ENCODE measurements around the gene GLB1L3. TPM values are rescaled to one million over a fixed set of nuclear protein-coding genes. Genes with fewer than 3 reads are reported as not detected.
"Not testable (repeated sequence)": the region's sequence is repeated elsewhere in the genome, so short reads cannot be mapped to it uniquely, and the experiment has no call there.

GLB1L3 gene
- total and polyA plus RNA-seq, 2 donors: 0.71 to 1.8 TPM

GRCh38 chr11:134313379-134313778 lies 37.2 kb downstream of the GLB1L3 start:
- Histone ChIP-seq H3K4me3 (ENCODE audit: low read length in 2 of 2) (no peak overlapping the region), H3K9me3 (ENCODE audit: control insufficient read depth in 2 of 2, insufficient read depth in 1 of 2, low read length in 1 of 2) (no peaks in the 10 kb centered on the region), H3K36me3 (ENCODE audit: control insufficient read depth in 2 of 2, insufficient read depth in 2 of 2, low read length in 1 of 2) (no peaks in the 10 kb centered on the region), H3K27me3 (ENCODE audit: control insufficient read depth in 2 of 2, insufficient read depth in 1 of 2, low read length in 1 of 2) (peaks cover 0 to 6% of the 10 kb centered on the region in 2 donors), H3K27ac (ENCODE audit: low read depth in 1 of 2, low read length in 1 of 2) (no peak overlapping the region), H3K4me1 (ENCODE audit: control insufficient read depth in 2 of 2, insufficient read depth in 2 of 2, low read length in 2 of 2) (no peaks in the 10 kb centered on the region)
- 93% methylated on average over 10 of the region's 10 CpGs for WGBS
- no peak for DNase-seq (ENCODE audit: low read depth in 6 of 9, low spot score in 9 of 9)

- Histone ChIP-seq H3K9me3 (ENCODE audit: control insufficient read depth in 2 of 2, insufficient read depth in 1 of 2, low read length in 1 of 2) (no peaks in the 10 kb centered on the region), H3K4me1 (ENCODE audit: control insufficient read depth in 2 of 2, insufficient read depth in 2 of 2, low read length in 2 of 2) (no peaks in the 10 kb centered on the region), H3K27ac (ENCODE audit: low read depth in 1 of 2, low read length in 1 of 2) (no peak overlapping the region), H3K4me3 (ENCODE audit: low read length in 2 of 2) (no peak overlapping the region), H3K27me3 (ENCODE audit: control insufficient read depth in 2 of 2, insufficient read depth in 1 of 2, low read length in 1 of 2) (peaks cover 0 to 6% of the 10 kb centered on the region in 2 donors), H3K36me3 (ENCODE audit: control insufficient read depth in 2 of 2, insufficient read depth in 2 of 2, low read length in 1 of 2) (no peaks in the 10 kb centered on the region)
- WGBS: 95% methylated on average over 9 of the region's 9 CpGs
- no peak for DNase-seq (ENCODE audit: low read depth in 6 of 9, low spot score in 9 of 9)
Observed at GRCh38 chr11:134313821-134314607, 37.8 kb downstream of the GLB1L3 start.

GRCh38 chr11:134317103-134317502 lies 40.9 kb downstream of the GLB1L3 start:
- 92% methylated on average over 3 of the region's 3 CpGs for WGBS
- peaks cover 0 to 6% of the 10 kb centered on the region in 2 donors for H3K27me3 ChIP-seq (ENCODE audit: control insufficient read depth in 2 of 2, insufficient read depth in 1 of 2, low read length in 1 of 2)
- H3K4me1 ChIP-seq (ENCODE audit: control insufficient read depth in 2 of 2, insufficient read depth in 2 of 2, low read length in 2 of 2): no peaks in the 10 kb centered on the region
- H3K4me3 ChIP-seq (ENCODE audit: low read length in 2 of 2): no peak overlapping the region
- H3K9me3 ChIP-seq (ENCODE audit: control insufficient read depth in 2 of 2, insufficient read depth in 1 of 2, low read length in 1 of 2): no peaks in the 10 kb centered on the region
- no peaks in the 10 kb centered on the region for H3K36me3 ChIP-seq (ENCODE audit: control insufficient read depth in 2 of 2, insufficient read depth in 2 of 2, low read length in 1 of 2)
- H3K27ac ChIP-seq (ENCODE audit: low read depth in 1 of 2, low read length in 1 of 2): no peak overlapping the region
- DNase-seq (ENCODE audit: low read depth in 6 of 9, low spot score in 9 of 9): no peak

- WGBS: 97% methylated on average over 2 of the region's 2 CpGs
- H3K9me3 ChIP-seq (ENCODE audit: control insufficient read depth in 2 of 2, insufficient read depth in 1 of 2, low read length in 1 of 2); DNase-seq (ENCODE audit: low read depth in 6 of 9, low spot score in 9 of 9); H3K4me1 ChIP-seq (ENCODE audit: control insufficient read depth in 2 of 2, insufficient read depth in 2 of 2, low read length in 2 of 2); H3K27ac ChIP-seq (ENCODE audit: low read depth in 1 of 2, low read length in 1 of 2); H3K36me3 ChIP-seq (ENCODE audit: control insufficient read depth in 2 of 2, insufficient read depth in 2 of 2, low read length in 1 of 2); H3K4me3 ChIP-seq (ENCODE audit: low read length in 2 of 2); H3K27me3 ChIP-seq (ENCODE audit: control insufficient read depth in 2 of 2, insufficient read depth in 1 of 2, low read length in 1 of 2): not testable (repeated sequence)
Observed at GRCh38 chr11:134321373-134321772, 45.2 kb downstream of the GLB1L3 start.

- H3K4me3 ChIP-seq (ENCODE audit: low read length in 2 of 2): no peak overlapping the region
- WGBS: 93% methylated on average over 4 of the region's 4 CpGs
- no peak overlapping the region for H3K27ac ChIP-seq (ENCODE audit: low read depth in 1 of 2, low read length in 1 of 2)
- H3K36me3 ChIP-seq (ENCODE audit: control insufficient read depth in 2 of 2, insufficient read depth in 2 of 2, low read length in 1 of 2): no peaks in the 10 kb centered on the region
- H3K9me3 ChIP-seq (ENCODE audit: control insufficient read depth in 2 of 2, insufficient read depth in 1 of 2, low read length in 1 of 2): no peaks in the 10 kb centered on the region
- DNase-seq (ENCODE audit: low read depth in 6 of 9, low spot score in 9 of 9): no peak
- no peaks in the 10 kb centered on the region for H3K4me1 ChIP-seq (ENCODE audit: control insufficient read depth in 2 of 2, insufficient read depth in 2 of 2, low read length in 2 of 2)
- H3K27me3 ChIP-seq (ENCODE audit: control insufficient read depth in 2 of 2, insufficient read depth in 1 of 2, low read length in 1 of 2): peaks cover 0 to 4% of the 10 kb centered on the region in 2 donors
Observed at GRCh38 chr11:134322553-134322952, 46.4 kb downstream of the GLB1L3 start.

GRCh38 chr11:134328433-134328832 lies 52.3 kb downstream of the GLB1L3 start:
- Histone ChIP-seq H3K4me3 (ENCODE audit: low read length in 2 of 2) (no peak overlapping the region), H3K9me3 (ENCODE audit: control insufficient read depth in 2 of 2, insufficient read depth in 1 of 2, low read length in 1 of 2) (no peaks in the 10 kb centered on the region), H3K27me3 (ENCODE audit: control insufficient read depth in 2 of 2, insufficient read depth in 1 of 2, low read length in 1 of 2) (peaks cover 24 to 44% of the 10 kb centered on the region in 2 donors), H3K27ac (ENCODE audit: low read depth in 1 of 2, low read length in 1 of 2) (no peak overlapping the region), H3K4me1 (ENCODE audit: control insufficient read depth in 2 of 2, insufficient read depth in 2 of 2, low read length in 2 of 2) (peaks cover 0 to 11% of the 10 kb centered on the region in 2 donors), H3K36me3 (ENCODE audit: control insufficient read depth in 2 of 2, insufficient read depth in 2 of 2, low read length in 1 of 2) (no peaks in the 10 kb centered on the region)
- 94% methylated on average over 1 of the region's 1 CpG for WGBS
- DNase-seq (ENCODE audit: low read depth in 6 of 9, low spot score in 9 of 9): no peak

- H3K4me1 ChIP-seq (ENCODE audit: control insufficient read depth in 2 of 2, insufficient read depth in 2 of 2, low read length in 2 of 2): peaks cover 0 to 11% of the 10 kb centered on the region in 2 donors
- H3K27ac ChIP-seq (ENCODE audit: low read depth in 1 of 2, low read length in 1 of 2): no peak overlapping the region
- peaks cover 24 to 53% of the 10 kb centered on the region in 2 donors for H3K27me3 ChIP-seq (ENCODE audit: control insufficient read depth in 2 of 2, insufficient read depth in 1 of 2, low read length in 1 of 2)
- peak overlapping the region in 1 of 2 donors; percentile 39 for H3K4me3 ChIP-seq (ENCODE audit: low read length in 2 of 2)
- no peaks in the 10 kb centered on the region for H3K9me3 ChIP-seq (ENCODE audit: control insufficient read depth in 2 of 2, insufficient read depth in 1 of 2, low read length in 1 of 2)
- DNase-seq (ENCODE audit: low read depth in 6 of 9, low spot score in 9 of 9): no peak
- no peaks in the 10 kb centered on the region for H3K36me3 ChIP-seq (ENCODE audit: control insufficient read depth in 2 of 2, insufficient read depth in 2 of 2, low read length in 1 of 2)
- 41% methylated on average over 22 of the region's 22 CpGs for WGBS
Observed at GRCh38 chr11:134330611-134331353, 54.6 kb downstream of the GLB1L3 start.

GRCh38 chr11:134331354-134332188 lies 55.4 kb downstream of the GLB1L3 start, which contains the start of gene GLB1L2:
Gene GLB1L2 (plus strand): TSS chr11:134331988. CDS start chr11:134332062, 74 bp downstream.
- H3K36me3 ChIP-seq (ENCODE audit: control insufficient read depth in 2 of 2, insufficient read depth in 2 of 2, low read length in 1 of 2): no peaks in the 10 kb centered on the region
- DNase-seq (ENCODE audit: low read depth in 6 of 9, low spot score in 9 of 9): peak; percentile 9 to 78 (median 55)
- H3K27ac ChIP-seq (ENCODE audit: low read depth in 1 of 2, low read length in 1 of 2): no peak within 1 kb of the TSS

More at GRCh38 chr11:134331354-134332188, 55.4 kb downstream of the GLB1L3 start, which contains the start of gene GLB1L2:
- 2% methylated on average over 80 of the region's 80 CpGs for WGBS
- Histone ChIP-seq H3K4me1 (ENCODE audit: control insufficient read depth in 2 of 2, insufficient read depth in 2 of 2, low read length in 2 of 2) (peaks cover 0 to 11% of the 10 kb centered on the region in 2 donors), H3K27me3 (ENCODE audit: control insufficient read depth in 2 of 2, insufficient read depth in 1 of 2, low read length in 1 of 2) (peaks cover 24 to 53% of the 10 kb centered on the region in 2 donors), H3K4me3 (ENCODE audit: low read length in 2 of 2) (peak within 1 kb of the TSS; percentile 40 to 54), H3K9me3 (ENCODE audit: control insufficient read depth in 2 of 2, insufficient read depth in 1 of 2, low read length in 1 of 2) (no peaks in the 10 kb centered on the region)
